Neural crest cell (in vitro differentiated cells): ENCODE measurements around the gene POLR1F. TPM values are rescaled to one million over a fixed set of nuclear protein-coding genes. Genes with fewer than 3 reads are reported as not detected.

Experiments
- DNase-seq: peaks from one replicate; pipeline ENCODE4 v3.0.0; 2021; ENCODE audit warnings: low read depth, mixed read lengths, low spot score
- H3K27ac Mint-ChIP-seq: one replicate; pipeline ENCODE4 v1.8.0; 2021; ENCODE audit warnings: mild to moderate bottlenecking, mixed read lengths; ENCODE audit not compliant: unreplicated experiment
- H3K27me3 Mint-ChIP-seq: 2 replicates; pipeline ENCODE4 v1.8.0; 2021; ENCODE audit warnings: low read depth, mild to moderate bottlenecking, mixed read lengths
- H3K36me3 Mint-ChIP-seq: 2 replicates; pipeline ENCODE4 v1.8.0; 2021; ENCODE audit warnings: low read depth, mild to moderate bottlenecking, mixed read lengths
- H3K4me1 Mint-ChIP-seq: 2 replicates; pipeline ENCODE4 v1.8.0; 2021; ENCODE audit warnings: mixed read lengths
- H3K4me3 Mint-ChIP-seq: one replicate; pipeline ENCODE4 v1.8.0; 2021; ENCODE audit warnings: mild to moderate bottlenecking, mixed read lengths
- H3K9me3 Mint-ChIP-seq: 2 replicates; pipeline ENCODE4 v1.8.0; 2021; ENCODE audit warnings: mixed read lengths
- CTCF ChIP-seq: fragments of 200-600 bp; sonication (generic); conservative IDR thresholded peaks from 2 replicates; pipeline ENCODE4 v1.5.0; 2021; ENCODE audit warnings: antibody characterized with exemption, mild to moderate bottlenecking
- microRNA-seq: library from miRNA; unstranded; fragments of <30 nt; microRNA quantifications from one replicate; pipeline ENCODE4, GENCODE V29; 2020
- total RNA-seq: library from RNA; stranded (reverse); gene quantifications from 2 replicates; pipeline ENCODE4 v1.2.1, GENCODE V29; 2021

The POLR1F gene
- total RNA-seq, 1 donor from 2014 or later = 16.3 TPM

- Mint-ChIP-seq H3K4me1 (no peaks in the 10 kb centered on the region), H3K27ac (no peak overlapping the region), H3K4me3 (no peak overlapping the region), H3K36me3 (no peaks in the 10 kb centered on the region), H3K27me3 (no peaks in the 10 kb centered on the region), H3K9me3 (no peaks in the 10 kb centered on the region)
- no peak for DNase-seq
- no peak for TF ChIP-seq CTCF
These were observed 34.4 kb downstream of the POLR1F start for GRCh38 chr7:19674266-19674960.

GRCh38 chr7:19670806-19671205 lies 38.0 kb downstream of the POLR1F start:
- peaks cover 17% of the 10 kb centered on the region for H3K27me3 Mint-ChIP-seq
- no peaks in the 10 kb centered on the region for H3K36me3 Mint-ChIP-seq
- no peaks in the 10 kb centered on the region for H3K9me3 Mint-ChIP-seq
- no peaks in the 10 kb centered on the region for H3K4me1 Mint-ChIP-seq
- TF ChIP-seq CTCF = no peak
- H3K27ac Mint-ChIP-seq = no peak overlapping the region
- H3K4me3 Mint-ChIP-seq = no peak overlapping the region
- no peak for DNase-seq

- Mint-ChIP-seq H3K9me3 (no peaks in the 10 kb centered on the region), H3K36me3 (no peaks in the 10 kb centered on the region), H3K4me3 (no peak overlapping the region), H3K4me1 (peaks cover 4% of the 10 kb centered on the region), H3K27me3 (peaks cover 53% of the 10 kb centered on the region), H3K27ac (no peak overlapping the region)
- peak; percentile 85 for TF ChIP-seq CTCF
- DNase-seq = no peak
These were observed 43.3 kb downstream of the POLR1F start for GRCh38 chr7:19665399-19666008.

- H3K27ac Mint-ChIP-seq = no peak overlapping the region
- TF ChIP-seq CTCF = no peak
- no peaks in the 10 kb centered on the region for H3K36me3 Mint-ChIP-seq
- H3K27me3 Mint-ChIP-seq = peaks cover 53% of the 10 kb centered on the region
- peaks cover 4% of the 10 kb centered on the region for H3K4me1 Mint-ChIP-seq
- no peaks in the 10 kb centered on the region for H3K9me3 Mint-ChIP-seq
- H3K4me3 Mint-ChIP-seq = no peak overlapping the region
- DNase-seq = no peak
These were observed 44.9 kb downstream of the POLR1F start for GRCh38 chr7:19663816-19664462.

GRCh38 chr7:19648791-19649190 lies 60.0 kb downstream of the POLR1F start:
- H3K4me3 Mint-ChIP-seq = no peak overlapping the region
- no peak for TF ChIP-seq CTCF
- no peak for DNase-seq
- H3K27me3 Mint-ChIP-seq = no peaks in the 10 kb centered on the region
- H3K27ac Mint-ChIP-seq = no peak overlapping the region
- H3K9me3 Mint-ChIP-seq = peaks cover 7% of the 10 kb centered on the region
- H3K4me1 Mint-ChIP-seq = no peaks in the 10 kb centered on the region
- peaks cover 3% of the 10 kb centered on the region for H3K36me3 Mint-ChIP-seq

Small RNA genes within 50 kb of the gene (microRNA-seq; reads per million reads assigned to microRNA genes)
- not detected for gene MIR3146

Other genes starting within 250 kb of the POLR1F start
- gene TMEM196, start 64.6 kb upstream of the POLR1F start, total RNA-seq = 0.55 and 0.65 TPM in 2 replicates